ENCODE results near the gene APOLD1.

DNA sequence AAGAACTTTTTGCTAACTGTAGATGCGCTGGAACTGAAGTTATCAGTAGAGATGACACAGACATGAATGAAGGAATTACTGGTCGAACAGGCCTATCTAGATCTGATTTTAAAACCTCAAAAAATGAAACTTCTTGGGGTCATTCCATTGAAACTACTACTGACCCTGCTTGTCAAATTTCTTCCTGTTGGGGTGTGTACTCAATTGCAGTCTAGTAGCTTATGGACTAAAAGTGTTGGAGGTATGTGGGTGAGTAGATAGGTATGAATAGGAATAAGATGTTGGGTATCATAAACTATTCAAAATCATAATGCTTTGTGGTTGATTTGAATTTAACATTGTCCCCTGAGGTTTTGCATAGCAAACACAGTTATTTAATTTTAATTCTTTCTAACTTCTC, 9.2 kb downstream of the APOLD1 start:
- no peak for TF ChIP-seq CTCF (IDR thresholded peaks at IDR 0.05; ENCODE audit: low read depth, low read length, missing input control)
- TF ChIP-seq JUND (IDR thresholded peaks at IDR 0.05): no peak
- no peak for TF ChIP-seq TAF1 (conservative IDR thresholded peaks at IDR 0.05)
- TF ChIP-seq SP1 (IDR thresholded peaks at IDR 0.05): no peak
- TF ChIP-seq, protein P1, sequence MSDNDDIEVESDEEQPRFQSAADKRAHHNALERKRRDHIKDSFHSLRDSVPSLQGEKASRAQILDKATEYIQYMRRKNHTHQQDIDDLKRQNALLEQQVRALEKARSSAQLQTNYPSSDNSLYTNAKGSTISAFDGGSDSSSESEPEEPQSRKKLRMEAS (IDR thresholded peaks at IDR 0.05): no peak
- TF ChIP-seq FOXA1 (IDR thresholded peaks at IDR 0.05): no peak
- no peak for TF ChIP-seq RAD21 (IDR thresholded peaks at IDR 0.05)
- no peak for TF ChIP-seq RXRA (IDR thresholded peaks at IDR 0.05)
- no peak for TF ChIP-seq YY1 (IDR thresholded peaks at IDR 0.05)
- no peak for TF ChIP-seq ATF3 (IDR thresholded peaks at IDR 0.05)
- TF ChIP-seq REST (IDR thresholded peaks at IDR 0.05): no peak

Data from liver (tissue), 3 donors.